K562 (cell line): ENCODE results near the gene ADAM8. TPM values are rescaled to one million over a fixed set of nuclear protein-coding genes. Genes with fewer than 3 reads are reported as not detected.

Experiments
- CBFA2T3 ChIP-seq: fragments of 450-650 bp; IDR thresholded peaks from 2 replicates; pipeline ENCODE4 v1.6.1; 2017
- E2F1 ChIP-seq: sonication (generic); formaldehyde crosslinking; IDR thresholded peaks from 2 replicates; pipeline ENCODE4 v1.8.1; 2023; ENCODE audit warnings: mild to moderate bottlenecking, missing genetic modification reagents, moderate library complexity
- KAT2B ChIP-seq: IDR thresholded peaks from one replicate; pipeline ENCODE4 v1.6.1; 2012; ENCODE audit warnings: low read depth, mild to moderate bottlenecking, control low read depth, inconsistent platforms, low read length, moderate library complexity
- MGA ChIP-seq: fragments of 450-650 bp; IDR thresholded peaks from 2 replicates; pipeline ENCODE4 v1.6.1; 2016; ENCODE audit warnings: mild to moderate bottlenecking, moderate library complexity
- NCOA4 ChIP-seq: fragments of 450-650 bp; IDR thresholded peaks from 2 replicates; pipeline ENCODE4 v1.6.1; 2018; ENCODE audit warnings: mild to moderate bottlenecking; ENCODE audit not compliant: partially characterized antibody
- ZNF277 ChIP-seq: fragments of 250-450 bp; sonication (Bioruptor Pico); IDR thresholded peaks from 2 replicates; pipeline ENCODE4 v1.8.0; 2022; ENCODE audit warnings: inconsistent platforms, mild to moderate bottlenecking, moderate library complexity, borderline replicate concordance
- ZNF584 ChIP-seq: fragments of 200-800 bp; sonication (Bioruptor generic); IDR thresholded peaks from 2 replicates; pipeline ENCODE4 v1.6.1; 2016; ENCODE audit warnings: low read depth, mild to moderate bottlenecking, missing genetic modification characterization, missing compliant biosample characterization
- polyA plus RNA-seq, 8 experiments: library from polyadenylated mRNA; depleted of rRNA in 4 of 8; stranded (reverse) in 5 of 8; unstranded in 3 of 8; fragments of >200 nt; fragmentation: Nextera tagmentation in 2 of 8; fragmentation: Illumina TruSeq in 1 of 8; extraction: Ambion mirVana in 2 of 8; extraction: Trizol in 1 of 8; gene quantifications; 2 replicates each; pipeline versions ENCODE4 v1.2.1 to v1.2.3, GENCODE V29; 2011 to 2014; ENCODE audit warnings: inconsistent platforms in 1 of 8, missing spikeins in 1 of 8
- total RNA-seq, 7 experiments: library from RNA; depleted of rRNA in 6 of 7; stranded (reverse); fragments of >200 nt in 6 of 7; fragmentation: Illumina TruSeq in 2 of 7; extraction: Trizol in 2 of 7; gene quantifications; 2 replicates each; pipeline versions ENCODE4 v1.2.1 to v1.2.3, GENCODE V29; 2011 to 2021; ENCODE audit warnings: low replicate concordance in 1 of 7
- TF ChIP-seq, protein P1 (sequence below): fragments of 450-650 bp; IDR thresholded peaks from 2 replicates; pipeline ENCODE4 v1.6.1; 2016; ENCODE audit warnings: low read depth, mild to moderate bottlenecking, moderate library complexity
- TF ChIP-seq, protein P2 (sequence below): fragments of 200-800 bp; sonication (Bioruptor generic); IDR thresholded peaks from 2 replicates; pipeline ENCODE4 v1.6.1; 2017; ENCODE audit warnings: missing genetic modification characterization, missing compliant biosample characterization

The ADAM8 gene
- total and polyA plus RNA-seq, 9 of the 15 experiments (the other 6 are each of a cell fraction or from before 2014, with no cell fraction given) = 0.07 to 7.0 (median 1.1) TPM

GRCh38 chr10:133245439-133246235 lies 31.0 kb downstream of the ADAM8 start (continued):
- TF ChIP-seq MGA = no peak
- TF ChIP-seq CBFA2T3 = peak; percentile 93
- TF ChIP-seq, protein P1, sequence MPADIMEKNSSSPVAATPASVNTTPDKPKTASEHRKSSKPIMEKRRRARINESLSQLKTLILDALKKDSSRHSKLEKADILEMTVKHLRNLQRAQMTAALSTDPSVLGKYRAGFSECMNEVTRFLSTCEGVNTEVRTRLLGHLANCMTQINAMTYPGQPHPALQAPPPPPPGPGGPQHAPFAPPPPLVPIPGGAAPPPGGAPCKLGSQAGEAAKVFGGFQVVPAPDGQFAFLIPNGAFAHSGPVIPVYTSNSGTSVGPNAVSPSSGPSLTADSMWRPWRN = peak; percentile 55; the same call in 1 of the 2 replicates
- TF ChIP-seq ZNF277 (CRISPR knock-in tag) = no peak
- TF ChIP-seq NCOA4 = no peak
- TF ChIP-seq, protein P2, sequence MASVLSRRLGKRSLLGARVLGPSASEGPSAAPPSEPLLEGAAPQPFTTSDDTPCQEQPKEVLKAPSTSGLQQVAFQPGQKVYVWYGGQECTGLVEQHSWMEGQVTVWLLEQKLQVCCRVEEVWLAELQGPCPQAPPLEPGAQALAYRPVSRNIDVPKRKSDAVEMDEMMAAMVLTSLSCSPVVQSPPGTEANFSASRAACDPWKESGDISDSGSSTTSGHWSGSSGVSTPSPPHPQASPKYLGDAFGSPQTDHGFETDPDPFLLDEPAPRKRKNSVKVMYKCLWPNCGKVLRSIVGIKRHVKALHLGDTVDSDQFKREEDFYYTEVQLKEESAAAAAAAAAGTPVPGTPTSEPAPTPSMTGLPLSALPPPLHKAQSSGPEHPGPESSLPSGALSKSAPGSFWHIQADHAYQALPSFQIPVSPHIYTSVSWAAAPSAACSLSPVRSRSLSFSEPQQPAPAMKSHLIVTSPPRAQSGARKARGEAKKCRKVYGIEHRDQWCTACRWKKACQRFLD (CRISPR knock-in tag) = peak; percentile 40; the same call in 1 of the 2 replicates
- no peak for TF ChIP-seq KAT2B
- TF ChIP-seq E2F1 = no peak
- TF ChIP-seq ZNF584 = no peak
